Tracheal epithelial cell (primary cell): Measurements from ENCODE around the gene FNBP1. TPM values are rescaled to one million over a fixed set of nuclear protein-coding genes. Genes with fewer than 3 reads are reported as not detected.

ENCODE experiments used
- total RNA-seq: library from RNA; depleted of rRNA; stranded (reverse); fragments of >200 nt; gene quantifications from 2 replicates; pipeline ENCODE4 v1.2.1, GENCODE V29; 2014

FNBP1 gene
- 12.6 and 15.2 TPM in 2 replicates for total RNA-seq

DNA sequence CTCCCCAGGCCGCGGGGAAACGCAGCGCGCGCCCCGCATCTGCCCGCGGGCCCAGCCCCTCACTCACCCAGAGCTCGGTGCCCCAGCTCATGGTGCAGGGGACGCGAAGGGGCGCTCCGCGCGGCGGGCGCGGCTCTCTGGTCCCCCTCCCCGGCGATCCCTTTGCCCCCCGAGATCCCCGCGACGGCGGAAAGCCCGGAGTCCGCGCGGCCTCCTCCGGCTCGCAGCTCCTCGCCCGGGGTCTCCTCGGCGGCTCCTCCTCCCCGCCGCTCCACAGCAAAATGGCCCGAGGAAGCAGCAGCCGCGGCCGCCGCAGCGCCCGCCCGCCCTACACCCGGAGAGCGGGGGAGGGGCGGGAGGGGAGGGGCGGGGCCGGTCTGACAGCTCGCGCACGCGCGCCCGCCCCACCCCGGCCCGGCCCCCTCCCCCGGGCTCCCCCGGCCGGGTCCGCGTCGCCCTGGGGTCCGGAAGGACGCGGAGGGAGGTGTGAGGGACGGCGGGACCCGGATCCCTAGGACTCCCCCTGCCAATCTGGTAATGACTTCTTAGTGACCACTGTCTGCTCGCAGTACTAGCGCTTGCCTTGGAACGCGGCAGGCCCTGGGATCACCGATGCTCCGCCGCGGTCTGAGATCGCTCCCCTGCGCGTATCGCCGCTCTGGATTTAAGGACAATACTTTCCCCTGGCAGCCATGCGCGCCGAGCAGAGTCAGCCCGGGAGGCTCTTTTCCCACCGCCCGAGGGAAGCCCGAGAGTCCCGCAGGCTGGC is at the start of gene FNBP1:
Gene FNBP1 (minus strand): TSS at position 305 of the 769 bp plus-strand sequence. CDS start 214 bp downstream, at position 91.

GRCh38 chr9:130053504-130054324 is 10.7 kb upstream of the FNBP1 start, which contains the start of gene GPR107:
Gene GPR107, plus strand, starts transcription at chr9:130053906. Its CDS starts 27 bp downstream, at chr9:130053933.

Other genes starting within 250 kb of the FNBP1 start
- gene TOR1B, start 240.0 kb downstream of the FNBP1 start, total RNA-seq: 19.4 and 19.8 TPM in 2 replicates
- 23.9 and 36.4 TPM in 2 replicates for gene TOR1A, start 219.1 kb downstream of the FNBP1 start, total RNA-seq
- 31.1 and 31.6 TPM in 2 replicates for gene C9orf78, start 207.9 kb downstream of the FNBP1 start, total RNA-seq
- gene USP20, start 207.7 kb downstream of the FNBP1 start, total RNA-seq: 6.0 and 6.6 TPM in 2 replicates
- 19.3 and 21.1 TPM in 2 replicates for gene GPR107, start 10.7 kb upstream of the FNBP1 start, total RNA-seq
- gene NCS1, start 129.2 kb upstream of the FNBP1 start, total RNA-seq: 40.1 and 60.7 TPM in 2 replicates
- under 0.01 and 0.21 TPM in 2 replicates for gene HMCN2, start 222.6 kb upstream of the FNBP1 start, total RNA-seq